Adrenal gland (tissue), 5 donors: Measurements from ENCODE around the gene ESPNL.

ENCODE experiments used
- CTCF ChIP-seq, 6 experiments: fragments of 450-650 bp in 4 of 6; fragments of 200-600 bp in 2 of 6; sonication (generic) in 1 of 6; IDR thresholded peaks; 1 replicate in 5 of 6; 2 replicates in 1 of 6; pipeline versions ENCODE4 v1.5.1 to v1.8.0; 2016 to 2021; ENCODE audit warnings: antibody characterized with exemption in 6 of 6, mild to moderate bottlenecking in 2 of 6, moderate library complexity in 1 of 6
- POLR2A ChIP-seq, 2 donors: fragments of 450-650 bp; IDR thresholded peaks; one replicate each; pipeline ENCODE4 v1.6.1; 2017; ENCODE audit warnings: antibody characterized with exemption in 2 of 2, mild to moderate bottlenecking in 2 of 2, moderate library complexity in 1 of 2
- donor health status: DM: no; HTN: no; CAD: no.

- TF ChIP-seq CTCF (IDR thresholded peaks at IDR 0.05) (no peak), POLR2A (IDR thresholded peaks at IDR 0.05) (no peak)
These were observed 20.2 kb upstream of the ESPNL start for GRCh38 chr2:238079874-238080327.
